K562 treated with DMSO at 1 percent for 48 hours (cell line): ENCODE results near the gene SLCO2A1. TPM values are rescaled to one million over a fixed set of nuclear protein-coding genes. Genes with fewer than 3 reads are reported as not detected.

Experiments
- total RNA-seq: library from RNA; unstranded; fragments of 300-600 nt; gene quantifications from 2 replicates; pipeline ENCODE4 v1.2.3, GENCODE V29; 2022; ENCODE audit warnings: low replicate concordance; ENCODE audit errors: extremely low read depth

The SLCO2A1 gene
- total RNA-seq: not detected in 2 replicates

GRCh38 chr3:134029734-134030378 is at the start of gene SLCO2A1:
TSS of gene SLCO2A1 (minus strand) at chr3:134029925. CDS start at chr3:134029802, 123 bp downstream.

DNA sequence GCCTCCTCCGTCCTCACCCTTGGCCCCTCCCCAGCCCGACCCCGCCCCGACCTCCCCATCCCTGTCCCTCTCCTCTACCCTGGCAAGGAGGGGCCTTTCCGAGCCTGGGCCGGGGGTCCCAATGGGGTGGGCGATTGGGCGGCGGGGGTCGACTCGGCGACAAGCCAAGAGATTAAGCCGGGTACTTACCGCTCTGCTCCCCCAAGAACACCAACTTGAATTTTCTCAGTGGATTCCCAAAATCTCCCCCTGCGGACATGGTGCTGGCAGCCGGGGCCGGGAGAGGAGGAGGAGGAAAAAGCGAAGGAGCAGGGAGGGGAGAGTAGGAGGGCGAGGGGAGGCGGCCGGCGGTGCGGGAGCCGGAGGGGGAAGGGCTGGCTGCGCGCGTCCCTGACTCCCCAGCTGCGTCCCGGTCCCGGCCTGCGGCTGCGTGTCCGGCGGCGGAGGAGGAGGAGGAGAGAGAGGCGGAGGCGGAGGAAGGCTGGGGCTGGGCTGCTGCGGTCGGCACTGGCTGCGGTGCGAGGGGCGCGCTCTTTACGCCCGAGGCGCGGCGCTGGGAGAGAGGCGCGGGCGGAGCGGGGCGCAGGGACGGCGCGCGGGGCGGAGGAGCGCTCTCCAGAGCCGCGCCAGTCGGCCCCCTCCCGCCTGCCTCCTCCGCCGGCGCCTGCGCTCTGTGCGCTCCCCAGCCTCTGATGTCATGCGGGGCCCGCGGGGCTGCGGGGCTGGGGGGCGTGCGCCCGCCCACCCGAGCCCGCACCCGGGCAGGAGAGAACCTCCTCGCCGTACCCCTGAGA is 134.3 kb downstream of the SLCO2A1 start, which contains the start of gene RAB6B:
RAB6B (minus strand) TSS at position 675 of the 794 bp plus-strand sequence; CDS start at position 259, 416 bp downstream.

Other genes starting within 250 kb of the SLCO2A1 start
- not detected in 2 replicates for gene SRPRB, start 224.1 kb downstream of the SLCO2A1 start, total RNA-seq
- gene RAB6B, start 134.0 kb downstream of the SLCO2A1 start, total RNA-seq: not detected in 2 replicates
- not detected in 2 replicates for gene RYK, start 220.9 kb upstream of the SLCO2A1 start, total RNA-seq